Measurements from ENCODE around the gene MRTFA. TPM values are rescaled to one million over a fixed set of nuclear protein-coding genes. Genes with fewer than 3 reads are reported as not detected.

Gene MRTFA
- total and polyA plus RNA-seq, 9 of the 15 experiments (the other 6 are each of a cell fraction or from before 2014, with no cell fraction given): 0.84 to 21.1 (median 3.7) TPM

- no peak for TF ChIP-seq E2F8 (IDR thresholded peaks at IDR 0.05; ENCODE audit: low read depth, partially characterized antibody)
Measured at GRCh38 chr22:40423310-40423688, 213.2 kb downstream of the MRTFA start (continued).

- no peak for DNase-seq (ENCODE audit: extremely low read depth in 1 of 4, low spot score in 3 of 4)
- Histone ChIP-seq H3K4me3 (no peak overlapping the region), H3K27me3 (ENCODE audit: control insufficient read depth in 2 of 2, insufficient read depth in 2 of 2, low read length in 2 of 2) (no peaks in the 10 kb centered on the region), H3K9me1 (ENCODE audit: control insufficient read depth, insufficient read depth, low read length) (no peaks in the 10 kb centered on the region), H3K4me2 (ENCODE audit: insufficient read depth, low read length) (no peak overlapping the region), H3K27ac (ENCODE audit: extremely low read depth, low read depth, low read length) (no peak overlapping the region), H3K79me2 (ENCODE audit: control insufficient read depth, insufficient read depth, low read length) (no peaks in the 10 kb centered on the region), H4K20me1 (replicated peaks; ENCODE audit: control insufficient read depth, insufficient read depth, low read length) (no peaks in the 10 kb centered on the region; the same call in 1 of the 2 replicates), H3K4me1 (replicated peaks in 1 of 2; ENCODE audit: control insufficient read depth in 2 of 2, insufficient read depth in 2 of 2, low read length in 2 of 2) (peaks cover 0 to 6% of the 10 kb centered on the region in 2 experiments; a peak in 2 of 5 replicates), H2AFZ (ENCODE audit: low read depth, low read length) (no peak overlapping the region), H3K36me3 (ENCODE audit: control insufficient read depth, insufficient read depth, low read length) (peaks cover 33% of the 10 kb centered on the region; the same call in 2 of the 3 replicates), H3K9me3 (replicated peaks; ENCODE audit: control insufficient read depth, insufficient read depth, low read depth, low read length) (no peaks in the 10 kb centered on the region), H3K9ac (ENCODE audit: insufficient read depth in 1 of 2, low read depth in 2 of 2, low read length in 2 of 2) (no peak overlapping the region; a peak in 1 of 4 replicates)
- POLR2A ChIA-PET: interaction anchor here (0.6 kb wide), 1 partner anchor 1638 kb away, joined by 3 read pairs; no protein-coding TSS in a partner anchor
- no peak for FAIRE-seq
- no peak for ATAC-seq
- CTCF ChIA-PET (ENCODE audit: low intra/inter-chr PET ratio): no interaction called here
- in situ Hi-C loops (cut with MboI): no loop called here
- WGBS (ENCODE audit: insufficient coverage, low coverage, missing lambda C conversion rate): 88% methylated on average over 8 of the region's 9 CpGs
- intact Hi-C loops (cut with micrococcal nuclease): no loop called here
- no TSS peak for BruUV-seq (replicated peaks)
- TF ChIP-seq ZNF778 (CRISPR knock-in tag; IDR thresholded peaks at IDR 0.05) (no peak), HDAC1 (IDR thresholded peaks at IDR 0.05) (no peak), ERF (CRISPR knock-in tag; IDR thresholded peaks at IDR 0.05) (no peak), ZNF717 (CRISPR knock-in tag; IDR thresholded peaks at IDR 0.05) (no peak), EHMT2 (IDR thresholded peaks at IDR 0.05) (no peak), SIN3A (IDR thresholded peaks at IDR 0.05; ENCODE audit: borderline replicate concordance in 2 of 2, control insufficient read depth in 1 of 2, low read depth in 2 of 2, low read length in 2 of 2) (no peak), PTTG1 (tag; IDR thresholded peaks at IDR 0.05; ENCODE audit: low read depth) (no peak), KLF16 (IDR thresholded peaks at IDR 0.05) (no peak), SMARCE1 (IDR thresholded peaks at IDR 0.05) (no peak)
Measured at GRCh38 chr22:40422558-40423309, 213.8 kb downstream of the MRTFA start.
